Measurements from ENCODE around the gene MFAP4.

The MFAP4 gene

DNA sequence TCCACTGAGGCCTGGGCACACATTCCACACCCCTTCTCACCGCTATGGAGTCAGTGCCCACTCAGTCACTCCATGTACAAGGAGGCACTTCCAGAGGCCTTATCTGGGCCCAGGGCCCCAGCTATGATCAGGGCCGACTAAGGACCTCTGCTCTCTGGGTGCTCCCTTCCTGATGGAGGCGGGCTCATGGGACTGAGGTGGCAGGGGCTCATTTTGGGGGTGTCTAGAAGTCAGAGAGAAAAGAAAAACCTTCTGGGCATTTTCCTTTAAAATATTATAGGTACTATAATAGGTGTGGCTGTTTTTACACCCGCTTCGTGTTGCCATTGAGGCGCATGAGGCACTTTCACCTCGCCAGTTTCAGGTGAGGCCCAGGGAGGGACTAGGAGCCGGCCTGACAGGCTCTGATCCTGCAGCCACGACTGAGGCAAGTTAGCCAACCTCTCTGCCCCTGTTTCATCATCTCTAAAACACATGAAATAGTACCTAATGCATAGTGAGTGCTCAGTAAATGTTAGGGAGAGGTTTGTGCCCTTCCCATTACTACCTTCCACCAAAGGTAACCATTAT lies 38.8 kb downstream of the MFAP4 start:
- no peaks in the 10 kb centered on the region for H3K9me3 ChIP-seq (replicated peaks; ENCODE audit: insufficient read depth, low read length)
- no peak for DNase-seq
- TF ChIP-seq, protein P1, sequence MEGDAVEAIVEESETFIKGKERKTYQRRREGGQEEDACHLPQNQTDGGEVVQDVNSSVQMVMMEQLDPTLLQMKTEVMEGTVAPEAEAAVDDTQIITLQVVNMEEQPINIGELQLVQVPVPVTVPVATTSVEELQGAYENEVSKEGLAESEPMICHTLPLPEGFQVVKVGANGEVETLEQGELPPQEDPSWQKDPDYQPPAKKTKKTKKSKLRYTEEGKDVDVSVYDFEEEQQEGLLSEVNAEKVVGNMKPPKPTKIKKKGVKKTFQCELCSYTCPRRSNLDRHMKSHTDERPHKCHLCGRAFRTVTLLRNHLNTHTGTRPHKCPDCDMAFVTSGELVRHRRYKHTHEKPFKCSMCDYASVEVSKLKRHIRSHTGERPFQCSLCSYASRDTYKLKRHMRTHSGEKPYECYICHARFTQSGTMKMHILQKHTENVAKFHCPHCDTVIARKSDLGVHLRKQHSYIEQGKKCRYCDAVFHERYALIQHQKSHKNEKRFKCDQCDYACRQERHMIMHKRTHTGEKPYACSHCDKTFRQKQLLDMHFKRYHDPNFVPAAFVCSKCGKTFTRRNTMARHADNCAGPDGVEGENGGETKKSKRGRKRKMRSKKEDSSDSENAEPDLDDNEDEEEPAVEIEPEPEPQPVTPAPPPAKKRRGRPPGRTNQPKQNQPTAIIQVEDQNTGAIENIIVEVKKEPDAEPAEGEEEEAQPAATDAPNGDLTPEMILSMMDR (IDR thresholded peaks at IDR 0.05; ENCODE audit: low read length) = no peak
- TF ChIP-seq EZH2phosphoT487 (IDR thresholded peaks at IDR 0.05; ENCODE audit: low read length) (no peak), EZH2 (optimal IDR thresholded peaks at IDR 0.05; ENCODE audit: low read depth, low read length) (no peak)
- no peaks in the 10 kb centered on the region for H3F3A ChIP-seq (ENCODE audit: insufficient read depth, low read length)
- no peaks in the 10 kb centered on the region for H3K79me2 ChIP-seq (ENCODE audit: low read length)
- H4K20me1 ChIP-seq (ENCODE audit: insufficient read depth, low read length) = no peaks in the 10 kb centered on the region
- no peaks in the 10 kb centered on the region for H3K4me1 ChIP-seq (ENCODE audit: low read length)
- no peak overlapping the region for H2AFZ ChIP-seq (ENCODE audit: low read length)
- H3K27ac ChIP-seq (ENCODE audit: low read length) = no peak overlapping the region
- no peak overlapping the region for H3K4me3 ChIP-seq (ENCODE audit: low read length)
- no peaks in the 10 kb centered on the region for H3K36me3 ChIP-seq (replicated peaks; ENCODE audit: insufficient read depth, low read length)
- H3K9me2 ChIP-seq (replicated peaks; ENCODE audit: insufficient read depth, low read length) = no peaks in the 10 kb centered on the region
- H3K27me3 ChIP-seq (replicated peaks; ENCODE audit: insufficient read depth, low read length) = no peaks in the 10 kb centered on the region
- H3K4me2 ChIP-seq (ENCODE audit: low read depth, low read length) = no peak overlapping the region
- H3K9ac ChIP-seq (ENCODE audit: low read length) = no peak overlapping the region

DNA sequence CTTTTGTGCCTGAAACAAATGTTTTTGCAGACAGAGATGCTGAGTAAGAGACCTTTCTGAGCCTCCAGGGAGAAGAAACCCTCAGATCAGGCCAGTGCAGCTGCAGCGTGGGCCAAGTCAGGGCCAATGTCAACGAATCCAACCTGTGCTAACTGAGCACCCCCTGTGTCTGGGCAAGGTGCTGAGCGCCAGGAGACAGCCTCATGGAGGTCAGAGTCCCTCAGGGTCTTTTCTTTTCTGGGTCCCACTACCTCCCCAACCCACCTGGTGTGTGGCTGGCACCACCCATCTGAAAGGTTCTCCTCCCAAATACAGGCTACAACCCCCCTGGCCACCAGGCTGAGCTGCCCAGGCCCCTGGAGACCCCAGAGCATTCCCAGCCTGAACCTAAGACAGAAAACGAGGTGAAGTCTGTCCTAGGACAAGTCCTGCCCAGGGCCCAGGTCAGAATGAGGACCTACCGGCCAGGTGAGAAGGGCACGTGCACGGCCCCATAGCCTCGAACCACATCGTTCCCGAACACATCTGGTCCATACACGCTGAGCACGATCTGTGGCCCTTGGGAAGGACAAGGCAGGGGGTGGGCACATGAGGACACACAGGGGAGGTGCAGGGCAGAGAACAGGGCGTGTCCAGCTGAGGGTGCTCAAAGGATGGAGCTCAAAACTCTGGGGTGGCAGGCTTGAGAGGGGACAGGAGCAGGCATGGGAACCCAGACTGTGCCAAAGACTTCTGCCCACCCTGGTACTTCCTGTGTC lies 39.5 kb downstream of the MFAP4 start:
- Histone ChIP-seq H2AFZ (ENCODE audit: low read length) (no peak overlapping the region), H3K4me2 (ENCODE audit: low read depth, low read length) (no peak overlapping the region)

DNA sequence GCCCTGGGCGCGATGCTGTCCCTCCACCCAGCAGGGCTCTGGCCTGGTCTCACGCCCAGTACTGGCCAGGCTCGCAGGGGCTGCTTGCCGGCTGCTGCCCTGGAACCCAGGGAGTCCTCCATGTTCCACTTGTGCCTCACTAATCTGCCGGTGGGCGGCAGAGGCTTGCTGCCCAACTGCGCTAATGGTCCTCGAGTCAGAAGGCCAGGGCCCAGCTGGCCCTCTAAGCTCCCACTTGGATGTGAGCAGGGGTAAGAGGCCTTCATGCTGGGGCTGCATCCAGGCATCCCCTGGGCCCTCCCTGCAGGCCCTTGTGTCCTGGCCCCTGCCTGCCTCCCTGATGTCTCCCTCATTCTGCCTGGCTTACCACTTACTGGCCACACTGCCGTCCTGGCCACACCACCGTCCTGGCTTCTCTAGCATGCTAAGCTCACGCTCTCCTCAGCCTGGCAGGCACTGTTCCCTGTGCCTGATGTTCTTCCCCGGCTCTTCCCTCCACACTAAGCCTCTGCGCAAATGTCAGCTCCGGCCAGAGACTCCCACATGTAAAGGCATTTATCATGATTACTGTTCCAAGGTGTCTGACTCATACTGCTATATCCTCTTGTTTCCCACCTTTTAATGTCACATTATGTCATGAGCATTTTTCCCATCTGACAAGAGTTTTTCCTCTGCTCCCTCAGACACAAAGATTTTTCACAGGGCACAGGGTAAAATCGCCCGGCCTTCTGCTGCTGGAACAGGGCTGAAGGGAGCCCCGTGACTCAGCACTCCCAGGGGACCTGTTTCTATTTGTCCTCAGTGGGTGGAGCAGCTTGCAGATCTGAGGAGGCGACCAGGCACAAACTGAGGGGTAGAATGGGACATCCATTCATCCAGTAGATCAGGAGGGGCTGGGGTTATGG lies 40.4 kb downstream of the MFAP4 start:
- no peak overlapping the region for H2AFZ ChIP-seq (ENCODE audit: low read length)
- no peaks in the 10 kb centered on the region for H4K20me1 ChIP-seq (ENCODE audit: insufficient read depth, low read length)
- no peak overlapping the region for H3K27ac ChIP-seq (ENCODE audit: low read length)
- H3K9me2 ChIP-seq (replicated peaks; ENCODE audit: insufficient read depth, low read length) = no peaks in the 10 kb centered on the region
- H3K4me3 ChIP-seq (ENCODE audit: low read length) = no peak overlapping the region
- H3K4me2 ChIP-seq (ENCODE audit: low read depth, low read length) = no peak overlapping the region
- no peak for TF ChIP-seq EZH2 (optimal IDR thresholded peaks at IDR 0.05; ENCODE audit: low read depth, low read length)
- TF ChIP-seq, protein P1 (IDR thresholded peaks at IDR 0.05; ENCODE audit: low read length) = no peak
- no peak for TF ChIP-seq EZH2phosphoT487 (IDR thresholded peaks at IDR 0.05; ENCODE audit: low read length)
- no peaks in the 10 kb centered on the region for H3K4me1 ChIP-seq (ENCODE audit: low read length)
- DNase-seq = no peak
- no peaks in the 10 kb centered on the region for H3K79me2 ChIP-seq (ENCODE audit: low read length)
- no peaks in the 10 kb centered on the region for H3K9me3 ChIP-seq (replicated peaks; ENCODE audit: insufficient read depth, low read length)
- no peaks in the 10 kb centered on the region for H3K27me3 ChIP-seq (replicated peaks; ENCODE audit: insufficient read depth, low read length)
- H3F3A ChIP-seq (ENCODE audit: insufficient read depth, low read length) = no peaks in the 10 kb centered on the region
- no peaks in the 10 kb centered on the region for H3K36me3 ChIP-seq (replicated peaks; ENCODE audit: insufficient read depth, low read length)
- no peak overlapping the region for H3K9ac ChIP-seq (ENCODE audit: low read length)

More for the DNA sequence above, 39.5 kb downstream of the MFAP4 start:
- Histone ChIP-seq H3K27me3 (replicated peaks; ENCODE audit: insufficient read depth, low read length) (no peaks in the 10 kb centered on the region), H3K4me3 (ENCODE audit: low read length) (no peak overlapping the region), H3K36me3 (replicated peaks; ENCODE audit: insufficient read depth, low read length) (no peaks in the 10 kb centered on the region), H3K9me2 (replicated peaks; ENCODE audit: insufficient read depth, low read length) (no peaks in the 10 kb centered on the region), H4K20me1 (ENCODE audit: insufficient read depth, low read length) (no peaks in the 10 kb centered on the region), H3K79me2 (ENCODE audit: low read length) (no peaks in the 10 kb centered on the region), H3K27ac (ENCODE audit: low read length) (no peak overlapping the region), H3K9me3 (replicated peaks; ENCODE audit: insufficient read depth, low read length) (no peaks in the 10 kb centered on the region), H3F3A (ENCODE audit: insufficient read depth, low read length) (no peaks in the 10 kb centered on the region), H3K4me1 (ENCODE audit: low read length) (no peaks in the 10 kb centered on the region), H3K9ac (ENCODE audit: low read length) (no peak overlapping the region)
- TF ChIP-seq EZH2 (optimal IDR thresholded peaks at IDR 0.05; ENCODE audit: low read depth, low read length) = no peak
- TF ChIP-seq, protein P1 (IDR thresholded peaks at IDR 0.05; ENCODE audit: low read length) = no peak
- DNase-seq = no peak
